ENCODE results near the gene NAT9. TPM values are rescaled to one million over a fixed set of nuclear protein-coding genes. Genes with fewer than 3 reads are reported as not detected.

The NAT9 gene
- total RNA-seq, 1 donor from 2014 or later = 83.7 TPM

DNA sequence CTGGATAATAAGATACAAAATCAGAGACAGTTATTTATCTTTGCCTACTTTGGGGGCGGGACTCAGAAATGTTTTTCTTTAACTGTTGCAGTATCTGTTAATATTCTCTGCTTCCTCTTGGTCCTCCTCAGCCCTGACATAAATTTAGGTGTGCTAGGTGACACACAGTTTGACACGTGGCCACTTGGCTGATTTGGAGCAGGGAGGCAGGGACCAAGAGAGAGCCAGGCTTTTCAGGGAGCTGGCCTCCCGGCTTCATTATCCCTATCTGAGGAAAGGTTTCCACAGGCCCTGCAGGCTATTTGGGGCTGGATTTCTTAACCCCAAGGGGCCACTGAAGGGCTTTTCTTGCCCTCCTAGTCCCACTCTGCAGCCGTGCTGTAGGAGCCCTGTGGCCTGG, 20.1 kb upstream of the NAT9 start:
- Mint-ChIP-seq H3K27me3 (ENCODE audit: low read depth) (no peaks in the 10 kb centered on the region), H3K4me3 (no peak overlapping the region), H3K9me3 (no peaks in the 10 kb centered on the region), H3K4me1 (no peaks in the 10 kb centered on the region), H3K36me3 (peaks cover 24% of the 10 kb centered on the region), H3K27ac (no peak overlapping the region)
- DNase-seq (ENCODE audit: low spot score in 2 of 2, unreplicated experiment in 2 of 2) = no peak
- no peak for TF ChIP-seq CTCF (IDR thresholded peaks at IDR 0.05; ENCODE audit: unreplicated experiment)

- H3K27me3 Mint-ChIP-seq (ENCODE audit: low read depth) = no peaks in the 10 kb centered on the region
- H3K27ac Mint-ChIP-seq = no peak overlapping the region
- H3K9me3 Mint-ChIP-seq = no peaks in the 10 kb centered on the region
- H3K4me1 Mint-ChIP-seq = no peaks in the 10 kb centered on the region
- no peak for DNase-seq (ENCODE audit: low spot score in 2 of 2, unreplicated experiment in 2 of 2)
- TF ChIP-seq CTCF (IDR thresholded peaks at IDR 0.05; ENCODE audit: unreplicated experiment) = no peak
- no peak overlapping the region for H3K4me3 Mint-ChIP-seq
- H3K36me3 Mint-ChIP-seq = peaks cover 22% of the 10 kb centered on the region
Observed at GRCh38 chr17:74795327-74796020, 19.3 kb upstream of the NAT9 start.

DNA sequence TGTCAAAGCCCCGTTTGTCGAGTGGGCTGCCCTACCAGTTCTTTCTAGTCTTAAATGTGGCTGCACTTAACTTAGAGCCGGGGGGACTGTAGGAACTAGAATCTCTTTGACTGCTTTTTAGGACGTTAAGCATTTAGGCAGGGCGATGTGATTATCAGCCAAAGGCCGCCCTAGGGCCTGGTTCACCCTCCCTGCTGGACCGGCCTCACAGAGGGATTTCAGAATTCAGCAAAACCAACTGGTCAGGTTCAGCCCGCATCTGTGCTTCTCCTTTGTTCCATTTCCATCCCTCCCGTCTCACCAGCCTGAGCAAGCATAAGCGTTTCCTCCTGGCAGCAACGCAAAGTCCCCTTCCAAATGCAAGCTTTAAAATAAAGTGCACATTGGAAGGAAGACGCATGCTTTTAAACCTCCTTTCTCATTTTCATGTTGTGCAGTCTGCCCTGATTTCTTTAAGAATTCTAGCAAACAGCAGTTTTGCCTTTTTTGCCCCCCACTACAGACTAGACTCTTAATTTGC, 16.5 kb upstream of the NAT9 start:
- no peaks in the 10 kb centered on the region for H3K27me3 Mint-ChIP-seq (ENCODE audit: low read depth)
- no peaks in the 10 kb centered on the region for H3K4me1 Mint-ChIP-seq
- H3K9me3 Mint-ChIP-seq = no peaks in the 10 kb centered on the region
- TF ChIP-seq CTCF (IDR thresholded peaks at IDR 0.05; ENCODE audit: unreplicated experiment) = no peak
- DNase-seq (ENCODE audit: low spot score in 2 of 2, unreplicated experiment in 2 of 2) = no peak
- H3K27ac Mint-ChIP-seq = no peak overlapping the region
- peaks cover 14% of the 10 kb centered on the region for H3K36me3 Mint-ChIP-seq
- H3K4me3 Mint-ChIP-seq = no peak overlapping the region

DNA sequence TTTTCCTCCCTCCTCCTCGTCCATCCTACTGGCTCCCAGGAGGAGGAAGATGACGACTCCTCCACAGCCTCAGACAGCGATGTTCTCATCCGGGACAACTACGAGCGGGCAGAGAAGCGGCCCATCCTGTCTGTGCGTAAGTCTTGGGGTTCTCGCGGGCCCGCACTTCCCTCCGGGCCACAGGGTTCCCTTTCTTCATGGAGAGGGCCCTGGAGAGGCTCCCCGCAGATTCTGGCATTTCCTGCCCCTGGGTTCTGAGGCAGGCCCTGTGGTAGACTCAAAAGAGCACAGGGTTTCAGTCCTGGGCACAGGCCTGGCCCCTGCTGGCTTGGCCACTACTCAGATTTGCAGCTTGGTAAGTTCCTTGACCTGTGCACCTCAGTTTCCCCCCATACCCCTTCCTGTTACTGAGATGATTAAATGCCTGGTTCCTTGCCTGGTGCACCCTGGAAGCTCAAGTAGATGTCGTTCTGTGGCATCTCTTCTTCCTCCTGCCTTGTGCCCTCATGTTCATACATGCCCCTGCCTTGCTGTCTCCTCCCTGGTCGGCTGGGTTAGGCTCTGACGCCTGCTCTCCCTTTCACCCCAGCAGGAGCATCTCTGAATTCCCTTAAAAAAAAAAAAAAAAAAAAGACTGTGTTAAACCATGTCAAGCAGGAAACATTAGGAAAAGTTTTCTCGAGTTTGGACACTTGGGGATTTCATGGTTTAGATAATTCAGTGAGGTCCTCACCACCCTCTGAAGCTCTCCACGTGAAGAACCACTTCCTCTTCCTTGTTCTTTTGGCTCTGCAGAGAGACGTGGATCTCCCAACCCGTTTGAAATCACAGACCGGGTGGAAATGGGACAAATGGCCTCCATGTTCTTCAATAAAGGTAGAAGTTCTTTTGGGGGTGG, 14.3 kb upstream of the NAT9 start:
- DNase-seq (ENCODE audit: low spot score in 2 of 2, unreplicated experiment in 2 of 2) = no peak
- Mint-ChIP-seq H3K27me3 (ENCODE audit: low read depth) (no peaks in the 10 kb centered on the region), H3K4me1 (peaks cover 13% of the 10 kb centered on the region), H3K9me3 (no peaks in the 10 kb centered on the region), H3K27ac (no peak overlapping the region), H3K36me3 (peaks cover 11% of the 10 kb centered on the region), H3K4me3 (no peak overlapping the region)
- no peak for TF ChIP-seq CTCF (IDR thresholded peaks at IDR 0.05; ENCODE audit: unreplicated experiment)

- peaks cover 15% of the 10 kb centered on the region for H3K4me1 Mint-ChIP-seq
- TF ChIP-seq CTCF (IDR thresholded peaks at IDR 0.05; ENCODE audit: unreplicated experiment) = no peak
- H3K36me3 Mint-ChIP-seq = peaks cover 6% of the 10 kb centered on the region
- no peaks in the 10 kb centered on the region for H3K27me3 Mint-ChIP-seq (ENCODE audit: low read depth)
- no peak for DNase-seq (ENCODE audit: low spot score in 2 of 2, unreplicated experiment in 2 of 2)
- H3K27ac Mint-ChIP-seq = no peak overlapping the region
- no peaks in the 10 kb centered on the region for H3K9me3 Mint-ChIP-seq
- no peak overlapping the region for H3K4me3 Mint-ChIP-seq
Observed at GRCh38 chr17:74786431-74787055, 10.4 kb upstream of the NAT9 start.
